Endodermal cell (in vitro differentiated cells): Measurements from ENCODE around the gene P3H1. TPM values are rescaled to one million over a fixed set of nuclear protein-coding genes. Genes with fewer than 3 reads are reported as not detected.

Source experiments
- DNase-seq: peaks from one replicate; pipeline ENCODE4 v3.0.0-alpha.2; 2017
- H3K27ac ChIP-seq: 2 replicates; pipeline ENCODE4 v1.5.1; 2013; ENCODE audit warnings: mild to moderate bottlenecking, low read depth, low read length, moderate library complexity
- H3K27me3 ChIP-seq: 2 replicates; pipeline ENCODE4 v1.6.1; 2013; ENCODE audit warnings: mild to moderate bottlenecking, low read length, moderate library complexity; ENCODE audit not compliant: insufficient read depth, control insufficient read depth, poor library complexity, severe bottlenecking
- H3K36me3 ChIP-seq: 2 replicates; pipeline ENCODE4 v1.7.0; 2013; ENCODE audit warnings: mild to moderate bottlenecking, low read length, moderate library complexity; ENCODE audit not compliant: control insufficient read depth, insufficient read depth
- H3K4me1 ChIP-seq: one replicate; pipeline ENCODE4 v1.7.0; 2013; ENCODE audit warnings: low read length; ENCODE audit not compliant: control insufficient read depth, insufficient read depth
- H3K4me3 ChIP-seq: 2 replicates; pipeline ENCODE4 v1.5.1; 2013; ENCODE audit warnings: mild to moderate bottlenecking, low read length, moderate library complexity
- H3K9ac ChIP-seq: 2 replicates; pipeline ENCODE4 v1.6.1; 2013; ENCODE audit warnings: mild to moderate bottlenecking, low read length, moderate library complexity; ENCODE audit not compliant: poor library complexity, severe bottlenecking; ENCODE audit errors: extremely low read depth
- H3K9me3 ChIP-seq: 2 replicates; pipeline ENCODE4 v1.6.1; 2013; ENCODE audit warnings: mild to moderate bottlenecking, low read length, moderate library complexity; ENCODE audit not compliant: control insufficient read depth
- H3K27ac Mint-ChIP-seq: 2 replicates; pipeline ENCODE4 v1.8.0; 2020; ENCODE audit warnings: mixed read lengths
- H3K27me3 Mint-ChIP-seq: 2 replicates; pipeline ENCODE4 v1.8.0; 2021; ENCODE audit warnings: mild to moderate bottlenecking, mixed read lengths; ENCODE audit not compliant: insufficient read depth
- H3K36me3 Mint-ChIP-seq: 2 replicates; pipeline ENCODE4 v1.8.0; 2020; ENCODE audit warnings: low read depth, mixed read lengths
- H3K4me1 Mint-ChIP-seq: 2 replicates; pipeline ENCODE4 v1.8.0; 2020; ENCODE audit warnings: mixed read lengths
- H3K4me3 Mint-ChIP-seq: 2 replicates; pipeline ENCODE4 v1.8.0; 2020; ENCODE audit warnings: mild to moderate bottlenecking, moderate library complexity, mixed read lengths
- H3K9me3 Mint-ChIP-seq: 2 replicates; pipeline ENCODE4 v1.8.0; 2020; ENCODE audit warnings: mild to moderate bottlenecking, mixed read lengths
- CTCF ChIP-seq: fragments of 200-600 bp; sonication (generic); conservative IDR thresholded peaks from 2 replicates; pipeline ENCODE4 v1.5.0; 2021; ENCODE audit warnings: antibody characterized with exemption, mild to moderate bottlenecking
- WGBS, 2 experiments: methylation state at CpG; one replicate each; pipeline versions ENCODE4 v1.1.5 to v1.1.7; 2013; ENCODE audit warnings: missing lambda C conversion rate in 2 of 2, mixed read lengths in 1 of 2; ENCODE audit not compliant: insufficient coverage in 1 of 2, insufficient read length in 1 of 2; 5-methylcytosine and 5-hydroxymethylcytosine counted together
- total RNA-seq, 2 donors: library from RNA; stranded (reverse); fragmentation: NEBNext Ultra II Directional in 1 of 2; extraction: Animal tissue kit (Norgen Biotek cat#: 25700) in 1 of 2; gene quantifications; 2 replicates in 1 of 2; 3 replicates in 1 of 2; pipeline ENCODE4 v1.2.1, GENCODE V29; 2021

P3H1 gene
- total RNA-seq, 2 donors from 2014 or later: 51.7 to 68.3 TPM

- TF ChIP-seq CTCF: no peak
- H3K36me3 Mint-ChIP-seq: peaks cover 57% of the 10 kb centered on the region
- no peaks in the 10 kb centered on the region for H3K27me3 Mint-ChIP-seq
- no peaks in the 10 kb centered on the region for H3K27me3 ChIP-seq
- no peak overlapping the region for H3K4me3 Mint-ChIP-seq
- peaks cover 38% of the 10 kb centered on the region for H3K36me3 ChIP-seq
- DNase-seq: no peak
- peaks cover 26% of the 10 kb centered on the region for H3K9me3 Mint-ChIP-seq
- no peaks in the 10 kb centered on the region for H3K4me1 Mint-ChIP-seq
- no peak overlapping the region for H3K4me3 ChIP-seq
- H3K4me1 ChIP-seq: no peaks in the 10 kb centered on the region
- no peak overlapping the region for H3K27ac ChIP-seq
- H3K9ac ChIP-seq: no peak overlapping the region
- H3K9me3 ChIP-seq: peaks cover 24% of the 10 kb centered on the region
- no peak overlapping the region for H3K27ac Mint-ChIP-seq
These were observed 40.3 kb upstream of the P3H1 start for GRCh38 chr1:42807056-42807668.

- 95 to 97% methylated on average over 5 of the region's 5 CpGs for WGBS, 2 experiments
- H3K9ac ChIP-seq: no peak overlapping the region
- H3K4me3 Mint-ChIP-seq: no peak overlapping the region
- H3K9me3 Mint-ChIP-seq: peaks cover 27% of the 10 kb centered on the region
- H3K4me3 ChIP-seq: no peak overlapping the region
- no peak for TF ChIP-seq CTCF
- no peaks in the 10 kb centered on the region for H3K4me1 ChIP-seq
- peaks cover 24% of the 10 kb centered on the region for H3K9me3 ChIP-seq
- no peak for DNase-seq
- H3K27ac ChIP-seq: no peak overlapping the region
- H3K4me1 Mint-ChIP-seq: no peaks in the 10 kb centered on the region
- peaks cover 38% of the 10 kb centered on the region for H3K36me3 ChIP-seq
- H3K27me3 ChIP-seq: no peaks in the 10 kb centered on the region
- H3K27me3 Mint-ChIP-seq: no peaks in the 10 kb centered on the region
- no peak overlapping the region for H3K27ac Mint-ChIP-seq
- peaks cover 56% of the 10 kb centered on the region for H3K36me3 Mint-ChIP-seq
These were observed 39.8 kb upstream of the P3H1 start for GRCh38 chr1:42806593-42806992.

GRCh38 chr1:42806171-42806570, 39.3 kb upstream of the P3H1 start:
- H3K27me3 Mint-ChIP-seq: no peaks in the 10 kb centered on the region
- H3K4me1 Mint-ChIP-seq: no peaks in the 10 kb centered on the region
- H3K4me1 ChIP-seq: no peaks in the 10 kb centered on the region
- peaks cover 34% of the 10 kb centered on the region for H3K36me3 ChIP-seq
- H3K27ac ChIP-seq: no peak overlapping the region
- H3K36me3 Mint-ChIP-seq: peaks cover 53% of the 10 kb centered on the region
- no peak overlapping the region for H3K27ac Mint-ChIP-seq
- no peak overlapping the region for H3K4me3 ChIP-seq
- H3K27me3 ChIP-seq: no peaks in the 10 kb centered on the region
- H3K9ac ChIP-seq: no peak overlapping the region
- H3K4me3 Mint-ChIP-seq: no peak overlapping the region
- no peak for DNase-seq
- TF ChIP-seq CTCF: no peak
- peaks cover 27% of the 10 kb centered on the region for H3K9me3 Mint-ChIP-seq
- H3K9me3 ChIP-seq: peaks cover 24% of the 10 kb centered on the region
